Neural progenitor cell (in vitro differentiated cells): ENCODE measurements around the gene TAPT1.

Experiments used
- CTCF ChIP-seq: fragments of 200-600 bp; sonication (generic); IDR thresholded peaks from 2 replicates; pipeline ENCODE4 v1.5.1; 2017; ENCODE audit warnings: antibody characterized with exemption, mild to moderate bottlenecking
- EZH2phosphoT487 ChIP-seq: fragments of 200-600 bp; sonication (generic); IDR thresholded peaks from 2 replicates; pipeline ENCODE4 v1.6.1; 2017; ENCODE audit warnings: antibody characterized with exemption

DNA sequence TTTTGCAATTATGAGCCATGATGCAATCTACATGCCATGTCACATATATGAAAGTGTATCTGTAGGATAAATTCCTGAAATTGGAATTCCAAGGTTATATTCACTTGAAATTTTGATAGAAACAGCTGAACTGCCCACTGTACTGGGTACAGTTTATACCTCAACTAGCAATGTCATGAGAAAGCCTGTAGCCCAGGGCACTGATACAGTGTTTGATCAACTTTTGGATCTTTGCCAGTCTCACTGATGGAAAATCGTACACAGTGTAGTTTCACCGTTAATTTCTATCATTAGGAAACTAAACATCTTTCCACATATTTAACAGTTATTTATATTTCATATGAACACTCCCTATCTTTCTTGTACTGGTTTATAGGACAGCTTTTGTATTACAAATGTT, 34.2 kb downstream of the TAPT1 start:
- TF ChIP-seq CTCF (no peak), EZH2phosphoT487 (no peak)
